HepG2 (cell line): ENCODE measurements around the gene SLC25A11. TPM values are rescaled to one million over a fixed set of nuclear protein-coding genes. Genes with fewer than 3 reads are reported as not detected.

Experiments used
- ARNTL ChIP-seq: sonication (generic); formaldehyde crosslinking; IDR thresholded peaks from 2 replicates; pipeline ENCODE4 v1.4.0; 2020; ENCODE audit warnings: mild to moderate bottlenecking, missing genetic modification reagents
- CBX2 ChIP-seq, 2 experiments: fragments of 200-600 bp in 1 of 2; sonication (generic); formaldehyde crosslinking in 1 of 2; IDR thresholded peaks; 2 replicates each; pipeline versions ENCODE4 v1.7.0 to v1.8.1; 2018 to 2022; ENCODE audit warnings: low read depth in 2 of 2, low read length in 1 of 2, mild to moderate bottlenecking in 1 of 2, missing genetic modification reagents in 1 of 2
- ETV6 ChIP-seq: sonication (generic); formaldehyde crosslinking; conservative IDR thresholded peaks from 2 replicates; pipeline ENCODE4 v1.4.0; 2020; ENCODE audit warnings: missing genetic modification reagents
- HMGXB3 ChIP-seq: sonication (generic); formaldehyde crosslinking; IDR thresholded peaks from 2 replicates; pipeline ENCODE4 v1.4.0; 2020; ENCODE audit warnings: missing genetic modification reagents, borderline replicate concordance
- HNF1B ChIP-seq: sonication (generic); formaldehyde crosslinking; IDR thresholded peaks from 2 replicates; pipeline ENCODE4 v1.5.1; 2020; ENCODE audit warnings: mild to moderate bottlenecking, moderate library complexity, missing genetic modification reagents
- KDM5B ChIP-seq: sonication (generic); formaldehyde crosslinking; IDR thresholded peaks from 2 replicates; pipeline ENCODE4 v1.4.0; 2020; ENCODE audit warnings: missing genetic modification reagents, mild to moderate bottlenecking, borderline replicate concordance
- RFX5 ChIP-seq: IDR thresholded peaks from 2 replicates; pipeline ENCODE4 v1.6.1; 2011; ENCODE audit warnings: low read depth, low read length, improper control_type of control experiment
- RFXAP ChIP-seq: sonication (generic); formaldehyde crosslinking; IDR thresholded peaks from 2 replicates; pipeline ENCODE4 v1.4.0; 2020; ENCODE audit warnings: missing genetic modification reagents, borderline replicate concordance
- SMAD9 ChIP-seq: sonication (generic); formaldehyde crosslinking; IDR thresholded peaks from 2 replicates; pipeline ENCODE4 v1.5.1; 2020; ENCODE audit warnings: mild to moderate bottlenecking, missing genetic modification reagents
- SP140L ChIP-seq: sonication (generic); formaldehyde crosslinking; IDR thresholded peaks from 2 replicates; pipeline ENCODE4 v1.4.0; 2020; ENCODE audit warnings: missing genetic modification reagents, borderline replicate concordance
- SRF ChIP-seq: IDR thresholded peaks from 2 replicates; pipeline ENCODE4 v1.6.1; 2011; ENCODE audit warnings: mild to moderate bottlenecking, low read depth, low read length, moderate library complexity
- U2AF2 ChIP-seq: fragments of 200-400 bp; formaldehyde crosslinking; IDR thresholded peaks from 2 replicates; pipeline ENCODE4 v1.6.1; 2017; ENCODE audit warnings: low read depth, mild to moderate bottlenecking, low read length
- ZFP37 ChIP-seq: sonication (generic); formaldehyde crosslinking; IDR thresholded peaks from 2 replicates; pipeline ENCODE4 v1.4.0; 2020; ENCODE audit warnings: missing genetic modification reagents, borderline replicate concordance
- ZNF207 ChIP-seq: fragments of 450-650 bp; IDR thresholded peaks from 2 replicates; pipeline ENCODE4 v1.6.1; 2016; ENCODE audit warnings: antibody characterized with exemption, borderline replicate concordance
- ZNF382 ChIP-seq: sonication (generic); formaldehyde crosslinking; IDR thresholded peaks from 2 replicates; pipeline ENCODE4 v1.5.0; 2020; ENCODE audit warnings: missing genetic modification reagents, mild to moderate bottlenecking, borderline replicate concordance
- ZNF547 ChIP-seq: sonication (generic); formaldehyde crosslinking; IDR thresholded peaks from 2 replicates; pipeline ENCODE4 v1.5.1; 2020; ENCODE audit warnings: mild to moderate bottlenecking, missing genetic modification reagents
- ZNF576 ChIP-seq: sonication (generic); formaldehyde crosslinking; IDR thresholded peaks from 2 replicates; pipeline ENCODE4 v1.4.0; 2020; ENCODE audit warnings: mild to moderate bottlenecking, missing genetic modification reagents
- ZNF660 ChIP-seq: sonication (generic); formaldehyde crosslinking; IDR thresholded peaks from 2 replicates; pipeline ENCODE4 v1.5.1; 2020; ENCODE audit warnings: mild to moderate bottlenecking, low read depth, missing genetic modification reagents, borderline replicate concordance
- ZNF770 ChIP-seq: sonication (generic); formaldehyde crosslinking; IDR thresholded peaks from 2 replicates; pipeline ENCODE4 v1.5.0; 2020; ENCODE audit warnings: mild to moderate bottlenecking, missing genetic modification reagents
- polyA plus RNA-seq, 8 experiments: library from polyadenylated mRNA; depleted of rRNA in 3 of 8; stranded (reverse) in 7 of 8; unstranded in 1 of 8; fragments of >200 nt; fragmentation: Illumina TruSeq in 4 of 8; extraction: Trizol in 4 of 8; gene quantifications; 2 replicates each; pipeline versions ENCODE4 v1.2.1 to v1.2.3, GENCODE V29; 2011 to 2016; ENCODE audit warnings: low read depth in 4 of 8, missing spikeins in 1 of 8, mixed read lengths in 1 of 8; ENCODE audit not compliant: insufficient read depth in 1 of 8
- total RNA-seq, 5 experiments: library from RNA; depleted of rRNA; stranded (reverse); fragments of >200 nt; fragmentation: Illumina TruSeq; extraction: Trizol; gene quantifications; 2 replicates each; pipeline ENCODE4 v1.2.3, GENCODE V29; 2016; ENCODE audit warnings: low read depth in 1 of 5

The SLC25A11 gene
- total and polyA plus RNA-seq, 2 of the 13 experiments (the other 11 are each of a cell fraction or from before 2014, with no cell fraction given) = 35.4 to 47.2 TPM

GRCh38 chr17:4947010-4947410 is 7.2 kb upstream of the SLC25A11 start (continued):
- TF ChIP-seq ETV6 (CRISPR knock-in tag) = no peak
- no peak for TF ChIP-seq ZNF770 (CRISPR knock-in tag)
- no peak for TF ChIP-seq SMAD9 (CRISPR knock-in tag)
- TF ChIP-seq HNF1B (CRISPR knock-in tag) = 0 out of 2 replicates have a peak, but pooled peaks have one; percentile 8
- TF ChIP-seq ZNF207 = no peak
- no peak for TF ChIP-seq ZNF382
- TF ChIP-seq KDM5B (CRISPR knock-in tag) = no peak
- TF ChIP-seq HMGXB3 (CRISPR knock-in tag) = no peak
- no peak for TF ChIP-seq U2AF2
- peak; percentile 92 for TF ChIP-seq SRF
- no peak for TF ChIP-seq RFXAP (CRISPR knock-in tag)
- no peak for TF ChIP-seq CBX2 (IDR thresholded peaks at IDR 0.05; ENCODE audit: low read depth, low read length)
- TF ChIP-seq CBX2 (CRISPR knock-in tag; IDR thresholded peaks at IDR 0.05; ENCODE audit: low read depth) = no peak
- TF ChIP-seq ZFP37 (CRISPR knock-in tag) = no peak
- no peak for TF ChIP-seq ARNTL
- no peak for TF ChIP-seq ZNF547 (CRISPR knock-in tag)
- no peak for TF ChIP-seq ZNF660 (CRISPR knock-in tag)
- no peak for TF ChIP-seq SP140L (CRISPR knock-in tag)
- TF ChIP-seq ZNF576 (CRISPR knock-in tag) = no peak
- no peak for TF ChIP-seq RFX5
